Ovary (tissue), 9 donors: ENCODE results near the gene RERE. TPM values are rescaled to one million over a fixed set of nuclear protein-coding genes. Genes with fewer than 3 reads are reported as not detected.

Experiments
- DNase-seq, 5 donors: peaks; one replicate each; pipeline ENCODE4 v3.0.0-alpha.2; 2019 to 2020
- H3K27ac ChIP-seq, 2 donors: fragments of 200-600 bp; one replicate each; pipeline versions ENCODE4 v1.5.1 to v1.8.0; 2019 to 2022
- H3K27me3 ChIP-seq: fragments of 200-600 bp; one replicate; pipeline ENCODE4 v1.8.0; 2022
- H3K36me3 ChIP-seq: fragments of 200-600 bp; sonication (generic); one replicate; pipeline ENCODE4 v1.5.1; 2019
- H3K4me1 ChIP-seq: one replicate; pipeline ENCODE4 v1.8.1; 2013; ENCODE audit warnings: mild to moderate bottlenecking, moderate library complexity; ENCODE audit not compliant: insufficient read depth
- H3K4me3 ChIP-seq: fragments of 200-600 bp; sonication (generic); one replicate; pipeline ENCODE4 v1.5.1; 2017
- H3K9me3 ChIP-seq, 2 donors: fragments of 200-600 bp in 1 of 2; sonication (generic) in 1 of 2; one replicate each; pipeline versions ENCODE4 v1.5.1 to v1.8.1; 2013 to 2019; ENCODE audit warnings: mild to moderate bottlenecking in 1 of 2, moderate library complexity in 1 of 2
- EP300 ChIP-seq: sonication (generic); formaldehyde crosslinking; IDR thresholded peaks from one replicate; pipeline ENCODE4 v1.6.1; 2017; ENCODE audit warnings: antibody characterized with exemption
- POLR2A ChIP-seq: fragments of 450-650 bp; IDR thresholded peaks from one replicate; pipeline ENCODE4 v1.6.1; 2017; ENCODE audit warnings: antibody characterized with exemption, mild to moderate bottlenecking, moderate library complexity
- WGBS, 3 donors: extraction: QIAGEN DNeasy Blood & Tissue Kit in 1 of 3; methylation state at CpG; one replicate each; pipeline versions ENCODE4 v1.1.5 to v1.1.7; 2013 to 2017; 5-methylcytosine and 5-hydroxymethylcytosine counted together
- intact Hi-C, 4 donors: fragments of 100-400 bp; cut with DNase I; formaldehyde crosslinking; loops; one replicate each; pipeline versions ENCODE4 v1.11.0 to v1.15.1; 2022 to 2023
- polyA plus RNA-seq, 2 donors: library from polyadenylated mRNA; stranded (reverse); fragments of 200-250 nt in 1 of 2; fragments of 350-450 nt in 1 of 2; fragmentation: Illumina TruSeq in 1 of 2; extraction: RNeasy Lipid Tissue Mini Kit (QIAGEN cat#74804) in 1 of 2; gene quantifications; one replicate each; pipeline ENCODE4 v1.2.3, GENCODE V29; 2013 to 2014
- total RNA-seq, 7 donors: library from RNA; depleted of rRNA in 2 of 7; stranded (reverse); fragments of >200 nt in 2 of 7; fragmentation: NEBNext Ultra II Directional in 3 of 7; extraction: Animal tissue kit (Norgen Biotek cat#: 25700) in 3 of 7; gene quantifications; one replicate each; pipeline versions ENCODE4 v1.1.0 to v1.2.4, GENCODE V29; 2016 to 2023
- TF ChIP-seq, protein P1 (sequence below), 3 donors: fragments of 450-650 bp in 2 of 3; fragments of 200-600 bp in 1 of 3; IDR thresholded peaks; one replicate each; pipeline versions ENCODE4 v1.5.1 to v1.8.0; 2016 to 2022; ENCODE audit warnings: antibody characterized with exemption in 3 of 3, mild to moderate bottlenecking in 1 of 3
- donor health status: DM: no; HTN: no; CAD: no; lungs with moderate emphysema.
- donor health status: DM: no; HTN: no; CAD: no.
- donor health status: Bipolar disorder and iron deficiency.
- donor health status: DM: yes; HTN: yes; CAD: no.
- donor health status: DM: no; HTN: no; CAD: no.
- donor health status: DM: yes; HTN: yes; CAD: no.

RERE gene
- total and polyA plus RNA-seq, 9 donors, result 36.7 to 119 (median 114) TPM

DNA sequence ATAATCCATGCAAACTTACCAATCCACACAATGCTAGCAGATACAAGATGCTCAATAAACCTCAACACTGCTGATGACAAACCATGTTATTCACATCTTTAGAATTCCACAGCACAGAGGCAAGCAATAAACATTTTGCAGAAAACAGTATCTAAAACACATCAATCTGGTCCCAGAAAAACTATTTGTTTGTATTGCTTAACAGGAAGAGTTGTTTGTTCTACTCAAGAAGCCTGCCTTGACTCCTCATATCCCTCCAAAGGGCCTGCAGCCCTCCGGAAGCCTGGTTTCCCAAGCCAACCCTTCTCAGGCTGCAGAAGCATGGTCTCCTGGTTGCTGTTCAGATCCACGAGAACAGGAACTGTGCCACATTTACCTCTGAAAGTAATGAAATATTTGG lies 139.7 kb downstream of the RERE start:
- 87 to 91% (median 90%) methylated on average over 2 of the region's 2 CpGs for WGBS, 3 donors
- no peaks in the 10 kb centered on the region for H3K9me3 ChIP-seq
- H3K4me1 ChIP-seq, result peaks cover 2% of the 10 kb centered on the region
- H3K4me3 ChIP-seq, result no peak overlapping the region
- no peak overlapping the region for H3K27ac ChIP-seq
- intact Hi-C loops, result loop anchor here in 1 of 4 donors (10.0 kb wide), 1 partner anchor 113 kb away; no protein-coding TSS in a partner anchor
- TF ChIP-seq POLR2A, result no peak
- no peak for TF ChIP-seq EP300
- TF ChIP-seq, protein P1, sequence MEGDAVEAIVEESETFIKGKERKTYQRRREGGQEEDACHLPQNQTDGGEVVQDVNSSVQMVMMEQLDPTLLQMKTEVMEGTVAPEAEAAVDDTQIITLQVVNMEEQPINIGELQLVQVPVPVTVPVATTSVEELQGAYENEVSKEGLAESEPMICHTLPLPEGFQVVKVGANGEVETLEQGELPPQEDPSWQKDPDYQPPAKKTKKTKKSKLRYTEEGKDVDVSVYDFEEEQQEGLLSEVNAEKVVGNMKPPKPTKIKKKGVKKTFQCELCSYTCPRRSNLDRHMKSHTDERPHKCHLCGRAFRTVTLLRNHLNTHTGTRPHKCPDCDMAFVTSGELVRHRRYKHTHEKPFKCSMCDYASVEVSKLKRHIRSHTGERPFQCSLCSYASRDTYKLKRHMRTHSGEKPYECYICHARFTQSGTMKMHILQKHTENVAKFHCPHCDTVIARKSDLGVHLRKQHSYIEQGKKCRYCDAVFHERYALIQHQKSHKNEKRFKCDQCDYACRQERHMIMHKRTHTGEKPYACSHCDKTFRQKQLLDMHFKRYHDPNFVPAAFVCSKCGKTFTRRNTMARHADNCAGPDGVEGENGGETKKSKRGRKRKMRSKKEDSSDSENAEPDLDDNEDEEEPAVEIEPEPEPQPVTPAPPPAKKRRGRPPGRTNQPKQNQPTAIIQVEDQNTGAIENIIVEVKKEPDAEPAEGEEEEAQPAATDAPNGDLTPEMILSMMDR (IDR thresholded peaks at IDR 0.05), result no peak
- H3K36me3 ChIP-seq, result no peaks in the 10 kb centered on the region
- H3K27me3 ChIP-seq, result no peaks in the 10 kb centered on the region
- DNase-seq, result no peak

DNA sequence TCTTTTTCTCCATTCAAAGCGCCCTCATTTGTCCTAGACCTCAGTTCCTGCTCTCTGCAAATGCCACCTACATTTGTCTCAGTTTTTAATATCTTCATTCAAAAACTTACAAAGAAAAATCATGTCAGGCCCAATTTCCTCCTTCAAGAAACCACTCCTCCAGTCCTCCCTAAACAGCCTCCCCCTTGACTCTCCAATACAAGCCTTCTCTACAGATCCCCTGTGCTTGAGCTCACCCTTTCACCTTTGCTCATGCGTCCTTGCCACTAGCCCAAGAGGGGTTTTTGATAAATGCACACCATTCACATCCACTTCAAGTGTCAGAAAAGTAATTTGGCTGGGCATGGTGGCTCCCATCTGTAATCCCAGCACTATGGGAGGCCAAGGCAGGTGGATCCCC lies 140.6 kb downstream of the RERE start:
- no peak overlapping the region for H3K27ac ChIP-seq
- no peaks in the 10 kb centered on the region for H3K9me3 ChIP-seq
- no peaks in the 10 kb centered on the region for H3K27me3 ChIP-seq
- no peak for DNase-seq
- no peak overlapping the region for H3K4me3 ChIP-seq
- H3K4me1 ChIP-seq, result peaks cover 2% of the 10 kb centered on the region
- TF ChIP-seq, protein P1 (IDR thresholded peaks at IDR 0.05), result no peak
- TF ChIP-seq EP300 (no peak), POLR2A (no peak)
- no peaks in the 10 kb centered on the region for H3K36me3 ChIP-seq
- intact Hi-C loops, result loop anchor here in 1 of 4 donors (10.0 kb wide), 1 partner anchor 112 kb away; no protein-coding TSS in a partner anchor
- WGBS, 3 donors, result 96 to 97% (median 96%) methylated on average over 2 of the region's 2 CpGs

DNA sequence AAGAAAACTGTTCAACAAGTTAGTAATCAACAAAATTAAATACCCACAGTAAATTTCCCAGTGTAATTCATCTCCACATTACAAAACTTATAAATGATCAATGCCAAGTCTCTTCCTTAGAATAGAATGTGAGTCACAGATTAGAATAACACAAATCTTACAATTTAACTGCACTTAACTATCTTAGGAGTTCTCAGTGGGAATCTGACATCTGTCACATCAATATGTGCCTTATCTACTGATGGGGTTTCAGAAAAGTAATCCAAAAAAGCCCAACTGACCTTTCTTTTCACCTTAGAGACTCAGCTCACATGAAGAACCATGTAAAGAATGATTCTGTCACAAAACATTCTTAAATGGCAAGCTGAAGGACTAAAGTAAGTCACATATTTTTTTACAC lies 141.4 kb downstream of the RERE start:
- no peak overlapping the region for H3K27ac ChIP-seq
- TF ChIP-seq, protein P1 (IDR thresholded peaks at IDR 0.05), result no peak
- no peak for TF ChIP-seq EP300
- no peak for TF ChIP-seq POLR2A
- no peaks in the 10 kb centered on the region for H3K9me3 ChIP-seq
- intact Hi-C loops, result loop anchor here in 1 of 4 donors (10.0 kb wide), 1 partner anchor 111 kb away; no protein-coding TSS in a partner anchor
- H3K4me1 ChIP-seq, result peaks cover 2% of the 10 kb centered on the region
- H3K27me3 ChIP-seq, result no peaks in the 10 kb centered on the region
- no peaks in the 10 kb centered on the region for H3K36me3 ChIP-seq
- no peak for DNase-seq
- H3K4me3 ChIP-seq, result no peak overlapping the region

DNA sequence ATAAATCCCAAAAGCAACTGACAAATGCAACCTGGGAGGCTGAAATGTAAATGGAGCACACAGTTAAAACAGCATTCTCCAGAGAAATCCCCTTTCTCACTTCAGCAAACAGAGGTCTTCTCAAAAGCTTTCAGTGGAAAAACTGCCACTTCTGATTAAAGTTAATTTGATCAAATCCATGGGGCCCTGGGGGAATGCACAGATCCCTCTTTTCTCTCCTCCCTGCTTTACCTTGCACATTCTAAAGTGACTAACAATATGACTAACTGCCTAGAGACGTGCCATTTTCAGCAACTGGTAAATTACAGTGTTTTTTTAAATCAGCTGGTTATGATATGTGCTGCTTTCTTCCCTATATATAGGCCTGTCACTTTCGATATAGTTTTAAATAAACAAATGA lies 142.5 kb downstream of the RERE start:
- intact Hi-C loops, result loop anchor here in 2 of 4 donors (5.0 to 10.0 kb wide), 2 partner anchors 110 to 113 kb away; no protein-coding TSS in a partner anchor
- H3K4me1 ChIP-seq, result no peaks in the 10 kb centered on the region
- H3K27me3 ChIP-seq, result no peaks in the 10 kb centered on the region
- H3K9me3 ChIP-seq, result no peaks in the 10 kb centered on the region
- TF ChIP-seq POLR2A, result no peak
- TF ChIP-seq EP300, result no peak
- TF ChIP-seq, protein P1 (IDR thresholded peaks at IDR 0.05), result no peak
- no peak overlapping the region for H3K27ac ChIP-seq
- H3K36me3 ChIP-seq, result no peaks in the 10 kb centered on the region
- no peak for DNase-seq
- 78 to 79% (median 78%) methylated on average over 2 of the region's 2 CpGs for WGBS, 3 donors
- H3K4me3 ChIP-seq, result no peak overlapping the region
